ENCODE data around the gene ESR2. TPM values are rescaled to one million over a fixed set of nuclear protein-coding genes. Genes with fewer than 3 reads are reported as not detected.

ESR2 gene
- total and polyA plus RNA-seq, 8 donors, result 0.21 to 3.0 (median 2.0) TPM

- peaks cover 0 to 90% of the 10 kb centered on the region in 2 donors for H3K36me3 ChIP-seq
- H3K27me3 ChIP-seq, result no peaks in the 10 kb centered on the region
- H3K4me1 ChIP-seq, result no peaks in the 10 kb centered on the region
- DNase-seq (no peak), ATAC-seq (no peak)
- H3K27ac ChIP-seq, result no peak overlapping the region
- no peaks in the 10 kb centered on the region for H3K9me3 ChIP-seq
- H3K4me3 ChIP-seq, result no peak overlapping the region
- no peak for TF ChIP-seq CTCF (IDR thresholded peaks at IDR 0.05)
- intact Hi-C loops (cut with DNase I), result no loop called here
Measured at GRCh38 chr14:64225151-64225757, 68.9 kb downstream of the ESR2 start.

DNA sequence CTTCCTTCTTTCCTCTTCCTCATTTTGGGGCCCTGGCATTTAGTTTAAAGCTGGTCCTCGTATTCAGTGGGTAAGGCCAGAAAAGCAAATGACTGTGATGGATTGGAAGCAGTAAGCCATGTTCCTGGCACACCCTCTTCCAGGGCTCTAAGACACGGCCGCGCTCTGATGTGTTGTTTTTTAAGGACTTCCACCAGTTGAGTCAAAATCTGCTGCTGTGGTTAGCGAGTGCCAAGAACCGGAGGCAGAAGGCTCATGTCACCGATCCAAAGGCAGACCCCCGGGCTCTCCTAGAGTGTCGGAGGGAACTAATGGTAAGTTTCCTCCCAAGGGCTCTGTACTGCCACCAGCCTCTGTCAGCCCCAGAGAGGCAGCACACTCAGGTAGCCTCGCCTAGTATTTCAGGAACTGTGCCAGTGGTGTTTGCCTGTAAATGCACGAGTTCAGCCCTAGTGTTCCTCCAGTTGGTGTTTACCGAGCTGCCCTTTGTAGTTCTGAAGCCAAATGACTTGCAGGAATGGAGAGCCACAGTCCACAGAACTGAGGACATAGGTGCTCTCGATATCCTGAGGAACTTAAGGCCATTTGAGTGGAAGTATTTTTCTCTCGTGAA is 72.7 kb downstream of the ESR2 start:
- no peak for TF ChIP-seq CTCF (IDR thresholded peaks at IDR 0.05)
- Histone ChIP-seq H3K9me3 (no peaks in the 10 kb centered on the region), H3K4me3 (no peak overlapping the region), H3K27ac (no peak overlapping the region), H3K27me3 (no peaks in the 10 kb centered on the region), H3K4me1 (no peaks in the 10 kb centered on the region), H3K36me3 (peaks cover 0 to 93% of the 10 kb centered on the region in 2 donors)
- intact Hi-C loops (cut with DNase I), result no loop called here
- ATAC-seq (peak; percentile 43), DNase-seq (no peak)

DNA sequence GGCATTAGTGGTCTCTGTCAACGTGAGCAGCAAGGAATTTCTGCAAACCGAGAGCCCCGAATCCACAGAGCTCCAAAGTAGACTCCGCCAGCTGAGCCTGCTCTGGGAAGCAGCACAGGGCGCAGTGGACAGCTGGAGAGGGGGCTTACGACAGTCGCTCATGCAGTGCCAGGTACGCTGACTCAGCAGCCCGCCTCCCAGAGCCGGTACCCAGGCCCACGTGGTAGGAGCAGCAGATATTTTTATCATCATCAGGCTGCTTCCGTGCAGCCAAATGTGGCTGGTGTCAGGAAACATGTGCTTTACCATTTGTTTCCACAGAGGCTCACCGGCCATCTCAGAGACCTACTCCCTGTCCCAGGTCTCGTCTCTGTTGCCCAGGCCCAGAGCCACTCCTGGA is 73.7 kb downstream of the ESR2 start:
- no peak for ATAC-seq
- Histone ChIP-seq H3K27me3 (no peaks in the 10 kb centered on the region), H3K9me3 (no peaks in the 10 kb centered on the region), H3K4me3 (no peak overlapping the region), H3K4me1 (no peaks in the 10 kb centered on the region), H3K36me3 (peaks cover 0 to 96% of the 10 kb centered on the region in 2 donors), H3K27ac (no peak overlapping the region)
- intact Hi-C loops (cut with DNase I), result no loop called here
- DNase-seq, result no peak
- TF ChIP-seq CTCF (IDR thresholded peaks at IDR 0.05), result no peak

GRCh38 chr14:64220056-64220455 is 74.1 kb downstream of the ESR2 start:
- TF ChIP-seq CTCF (IDR thresholded peaks at IDR 0.05), result no peak
- Histone ChIP-seq H3K27me3 (no peaks in the 10 kb centered on the region), H3K4me3 (no peak overlapping the region), H3K9me3 (no peaks in the 10 kb centered on the region), H3K36me3 (peaks cover 0 to 96% of the 10 kb centered on the region in 2 donors), H3K27ac (no peak overlapping the region), H3K4me1 (no peaks in the 10 kb centered on the region)
- ATAC-seq, result no peak
- intact Hi-C loops (cut with DNase I), result no loop called here
- no peak for DNase-seq

DNA sequence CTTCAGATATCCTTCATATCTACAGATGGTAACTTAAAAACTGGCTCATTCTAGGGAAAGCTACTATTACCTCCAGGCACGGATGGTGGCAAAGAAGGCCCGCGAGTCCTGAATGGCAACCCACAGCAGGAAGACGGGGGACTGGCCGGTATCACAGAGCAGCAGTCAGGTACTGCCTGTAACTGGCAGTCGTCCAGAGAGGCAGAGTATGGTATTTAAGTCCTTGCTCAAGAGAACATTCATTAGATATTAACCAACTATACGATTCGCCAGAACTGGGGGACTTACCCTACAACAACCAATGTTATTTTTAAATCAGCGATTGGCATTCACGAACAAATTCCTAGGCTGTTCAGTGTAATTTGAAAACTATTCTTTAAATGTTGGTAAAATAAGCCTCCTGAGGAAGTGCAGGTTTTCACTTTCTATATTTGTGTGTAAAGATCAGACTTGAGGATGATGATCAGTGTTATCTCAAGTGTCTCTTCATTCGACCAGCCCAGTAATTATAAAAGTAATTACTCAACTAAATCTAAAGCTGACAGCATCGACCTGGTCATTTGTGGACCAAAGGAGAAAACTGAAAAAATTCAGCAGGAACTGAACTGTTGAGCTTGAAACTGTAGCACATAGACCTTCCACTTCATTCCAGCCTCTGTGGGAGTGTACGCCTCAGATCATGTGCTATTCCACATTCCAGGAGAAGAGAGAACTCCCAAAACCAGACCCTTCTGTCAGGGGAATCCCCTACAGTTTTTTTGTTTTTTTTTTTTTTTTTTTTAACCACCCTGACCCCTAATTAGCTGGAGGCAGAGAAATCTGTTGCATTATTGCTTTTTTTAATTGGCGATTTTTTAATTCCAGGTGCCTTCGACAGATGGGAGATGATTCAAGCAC is 75.6 kb downstream of the ESR2 start:
- no peak overlapping the region for H3K4me3 ChIP-seq
- no peaks in the 10 kb centered on the region for H3K27me3 ChIP-seq
- H3K36me3 ChIP-seq, result peaks cover 0 to 94% of the 10 kb centered on the region in 2 donors
- DNase-seq (peak in 2 of 4 donors; percentile 46 to 59), ATAC-seq (peak; percentile 54)
- H3K27ac ChIP-seq, result peak overlapping the region in 1 of 2 donors; percentile 19
- H3K4me1 ChIP-seq, result no peaks in the 10 kb centered on the region
- TF ChIP-seq CTCF (IDR thresholded peaks at IDR 0.05), result no peak
- H3K9me3 ChIP-seq, result no peaks in the 10 kb centered on the region
- intact Hi-C loops (cut with DNase I), result no loop called here

Measured in left lung (tissue), 10 donors.